ENCODE data around the gene MCM8.

Gene MCM8

GRCh38 chr20:6041808-6042265 is 91.4 kb downstream of the MCM8 start:
- no peak for DNase-seq (ENCODE audit: low read depth, low spot score)

GRCh38 chr20:6044115-6044514 is 93.7 kb downstream of the MCM8 start:
- no peak for DNase-seq (ENCODE audit: low read depth, low spot score)

- DNase-seq (ENCODE audit: low read depth, low spot score), result no peak
Measured at GRCh38 chr20:6045566-6045965, 95.1 kb downstream of the MCM8 start.

- no peak for DNase-seq (ENCODE audit: low read depth, low spot score)
Measured at GRCh38 chr20:6046432-6046831, 96.0 kb downstream of the MCM8 start.

- DNase-seq (ENCODE audit: low read depth, low spot score), result no peak
Measured at GRCh38 chr20:6048391-6048790, 97.9 kb downstream of the MCM8 start.

All from iPS DF 19.7 (cell line).